Neural cell (in vitro differentiated cells): ENCODE results near the gene MS4A1. TPM values are rescaled to one million over a fixed set of nuclear protein-coding genes. Genes with fewer than 3 reads are reported as not detected.

Experiments
- H2AFZ ChIP-seq: fragments of 200-600, 300-800 bp; sonication (generic), shearing (Covaris generic); 2 replicates; pipeline ENCODE4 v1.6.0; 2014; ENCODE audit warnings: low read depth, mild to moderate bottlenecking, antibody characterized with exemption, low read length, moderate library complexity
- H3F3A ChIP-seq: fragments of 200-600 bp; shearing (Covaris generic); 2 replicates; pipeline ENCODE4 v1.6.1; 2016; ENCODE audit warnings: mild to moderate bottlenecking, moderate library complexity, mixed read lengths, antibody characterized with exemption, low read length; ENCODE audit not compliant: insufficient read depth, poor library complexity, severe bottlenecking
- H3K27ac ChIP-seq: fragments of 200-600, 300-800 bp; sonication (generic), shearing (Covaris generic); 2 replicates; pipeline ENCODE4 v1.5.1; 2014; ENCODE audit warnings: mild to moderate bottlenecking, low read length, moderate library complexity
- H3K27me3 ChIP-seq: fragments of 300-800, 200-600 bp; sonication (generic), shearing (Covaris generic); 2 replicates; pipeline ENCODE4 v1.6.0; 2014; ENCODE audit warnings: mild to moderate bottlenecking, low read depth, low read length, moderate library complexity; ENCODE audit not compliant: insufficient read depth
- H3K36me3 ChIP-seq: fragments of 300-800, 200-600 bp; sonication (generic), shearing (Covaris generic); 2 replicates; pipeline ENCODE4 v1.5.1; 2014; ENCODE audit warnings: mild to moderate bottlenecking, antibody characterized with exemption, low read length, moderate library complexity; ENCODE audit not compliant: insufficient read depth
- H3K4me2 ChIP-seq: fragments of 300-800, 200-600 bp; sonication (generic), shearing (Covaris generic); 2 replicates; pipeline ENCODE4 v1.6.0; 2014; ENCODE audit warnings: mild to moderate bottlenecking, low read length
- H3K4me3 ChIP-seq: fragments of 300-800, 200-600 bp; sonication (generic), shearing (Covaris generic); 2 replicates; pipeline ENCODE4 v1.5.1; 2014; ENCODE audit warnings: mild to moderate bottlenecking, low read length, moderate library complexity
- H3K79me2 ChIP-seq: fragments of 200-600 bp; shearing (Covaris generic); replicated peaks from 2 replicates; pipeline ENCODE4 v1.6.0; 2014; ENCODE audit warnings: mild to moderate bottlenecking, low read length, moderate library complexity; ENCODE audit not compliant: insufficient read depth
- H3K9ac ChIP-seq: fragments of 300-800, 200-600 bp; sonication (generic), shearing (Covaris generic); 2 replicates; pipeline ENCODE4 v1.6.1; 2016; ENCODE audit warnings: mild to moderate bottlenecking, low read length, mixed read lengths
- H3K9me2 ChIP-seq: fragments of 200-600 bp; shearing (Covaris generic); 2 replicates; pipeline ENCODE4 v1.6.1; 2016; ENCODE audit warnings: mild to moderate bottlenecking, low read length, mixed read lengths; ENCODE audit not compliant: insufficient read depth
- H3K9me3 ChIP-seq: fragments of 200-600, 300-800 bp; sonication (generic), shearing (Covaris generic); 2 replicates; pipeline ENCODE4 v1.6.1; 2016; ENCODE audit warnings: mild to moderate bottlenecking, mixed run types, low read length, moderate library complexity, mixed read lengths
- H4K20me1 ChIP-seq: fragments of 200-600 bp; shearing (Covaris generic); 2 replicates; pipeline ENCODE4 v1.6.1; 2016; ENCODE audit warnings: mild to moderate bottlenecking, mixed run types; ENCODE audit not compliant: insufficient read depth
- CTCF ChIP-seq: fragments of 450-650 bp; IDR thresholded peaks from 2 replicates; pipeline ENCODE4 v1.5.1; 2014; ENCODE audit warnings: antibody characterized with exemption, mild to moderate bottlenecking, moderate library complexity; ENCODE audit not compliant: poor library complexity, severe bottlenecking
- EP300 ChIP-seq: fragments of 450-650 bp; conservative IDR thresholded peaks from 2 replicates; pipeline ENCODE4 v1.6.1; 2014; ENCODE audit warnings: antibody characterized with exemption, mild to moderate bottlenecking, moderate library complexity; ENCODE audit not compliant: poor library complexity, severe bottlenecking
- EZH2 ChIP-seq: fragments of 200-600, 300-800 bp; shearing (Covaris generic), sonication (generic); IDR thresholded peaks from 2 replicates; pipeline ENCODE4 v1.6.1; 2014; ENCODE audit warnings: antibody characterized with exemption, low read length, borderline replicate concordance, mild to moderate bottlenecking; ENCODE audit not compliant: insufficient read depth, poor library complexity, severe bottlenecking
- MXI1 ChIP-seq: fragments of 450-650 bp; conservative IDR thresholded peaks from 2 replicates; pipeline ENCODE4 v1.6.1; 2014; ENCODE audit warnings: antibody characterized with exemption, mild to moderate bottlenecking; ENCODE audit not compliant: poor library complexity, severe bottlenecking
- POLR2AphosphoS5 ChIP-seq: IDR thresholded peaks from 2 replicates; pipeline ENCODE4 v1.6.1; 2012
- RAD21 ChIP-seq: fragments of 450-650 bp; conservative IDR thresholded peaks from 2 replicates; pipeline ENCODE4 v1.6.1; 2014; ENCODE audit warnings: antibody characterized with exemption, mild to moderate bottlenecking, moderate library complexity
- REST ChIP-seq: IDR thresholded peaks from 2 replicates; pipeline ENCODE4 v1.6.1; 2012; ENCODE audit warnings: borderline replicate concordance
- SMC3 ChIP-seq: fragments of 450-650 bp; conservative IDR thresholded peaks from 2 replicates; pipeline ENCODE4 v1.6.1; 2014; ENCODE audit warnings: antibody characterized with exemption, mild to moderate bottlenecking, moderate library complexity; ENCODE audit not compliant: poor library complexity
- TAF1 ChIP-seq: IDR thresholded peaks from 2 replicates; pipeline ENCODE4 v1.6.1; 2012; ENCODE audit warnings: low read depth
- polyA plus RNA-seq: library from polyadenylated mRNA; depleted of rRNA; stranded (reverse); fragments of >200 nt; gene quantifications from 2 replicates; pipeline ENCODE4 v1.2.3, GENCODE V29; 2014

MS4A1 gene
- polyA plus RNA-seq, 1 donor from 2014 or later: not detected

- Histone ChIP-seq H3K9me2 (no peaks in the 10 kb centered on the region), H2AFZ (no peak overlapping the region), H3K36me3 (no peaks in the 10 kb centered on the region), H3K27ac (no peak overlapping the region), H3F3A (no peaks in the 10 kb centered on the region), H3K27me3 (no peaks in the 10 kb centered on the region), H3K79me2 (no peaks in the 10 kb centered on the region), H3K4me2 (no peak overlapping the region), H4K20me1 (no peaks in the 10 kb centered on the region), H3K9ac (no peak overlapping the region), H3K9me3 (no peaks in the 10 kb centered on the region), H3K4me3 (no peak overlapping the region)
- TF ChIP-seq SMC3 (no peak), MXI1 (no peak), CTCF (no peak), RAD21 (no peak), POLR2AphosphoS5 (no peak), EZH2 (no peak), REST (no peak), EP300 (no peak), TAF1 (no peak)
Measured at GRCh38 chr11:60498853-60499252, 43.2 kb downstream of the MS4A1 start.

GRCh38 chr11:60500276-60500910 lies 44.7 kb downstream of the MS4A1 start:
- Histone ChIP-seq H3K36me3 (no peaks in the 10 kb centered on the region), H3K4me2 (no peak overlapping the region), H3F3A (no peaks in the 10 kb centered on the region), H3K9me3 (no peaks in the 10 kb centered on the region), H3K27ac (no peak overlapping the region), H3K4me3 (no peak overlapping the region), H3K9ac (no peak overlapping the region), H4K20me1 (no peaks in the 10 kb centered on the region), H3K9me2 (no peaks in the 10 kb centered on the region), H2AFZ (no peak overlapping the region), H3K79me2 (no peaks in the 10 kb centered on the region), H3K27me3 (no peaks in the 10 kb centered on the region)
- TF ChIP-seq EZH2 (no peak), POLR2AphosphoS5 (no peak), SMC3 (no peak), EP300 (no peak), RAD21 (no peak), MXI1 (no peak), TAF1 (no peak), CTCF (no peak), REST (no peak)
